GM19351 (cell line): ENCODE results near the gene ZMIZ1.

Experiments used
- ATAC-seq: cut with Tn5 transposase; IDR thresholded peaks from one replicate; pipeline ENCODE4 v1.9.1; 2021; ENCODE audit warnings: mild to moderate bottlenecking, moderate library complexity; ENCODE audit not compliant: unreplicated experiment

Gene ZMIZ1

GRCh38 chr10:79115302-79115701 lies 46.5 kb downstream of the ZMIZ1 start:
- ATAC-seq = no peak

DNA sequence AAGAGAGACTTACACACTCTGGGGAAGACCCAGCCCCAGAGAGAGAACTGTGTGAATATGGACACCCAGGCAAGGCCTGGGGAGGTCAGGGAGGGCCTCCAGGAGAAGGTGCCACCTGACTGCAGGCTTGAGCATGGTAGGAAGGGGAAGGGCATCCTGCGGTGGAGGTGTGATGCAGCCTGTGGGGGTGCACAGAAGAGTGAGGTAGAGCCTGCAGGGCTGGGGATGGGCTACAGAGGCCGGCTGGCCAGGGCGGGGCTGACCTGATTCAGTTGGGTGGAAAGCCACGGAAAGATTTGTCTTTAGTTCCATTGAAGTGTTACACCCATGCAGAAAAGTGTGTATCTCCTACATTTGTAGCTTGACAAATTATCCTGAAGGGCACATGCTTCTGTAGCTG lies 47.6 kb downstream of the ZMIZ1 start:
- ATAC-seq = peak; percentile 29

DNA sequence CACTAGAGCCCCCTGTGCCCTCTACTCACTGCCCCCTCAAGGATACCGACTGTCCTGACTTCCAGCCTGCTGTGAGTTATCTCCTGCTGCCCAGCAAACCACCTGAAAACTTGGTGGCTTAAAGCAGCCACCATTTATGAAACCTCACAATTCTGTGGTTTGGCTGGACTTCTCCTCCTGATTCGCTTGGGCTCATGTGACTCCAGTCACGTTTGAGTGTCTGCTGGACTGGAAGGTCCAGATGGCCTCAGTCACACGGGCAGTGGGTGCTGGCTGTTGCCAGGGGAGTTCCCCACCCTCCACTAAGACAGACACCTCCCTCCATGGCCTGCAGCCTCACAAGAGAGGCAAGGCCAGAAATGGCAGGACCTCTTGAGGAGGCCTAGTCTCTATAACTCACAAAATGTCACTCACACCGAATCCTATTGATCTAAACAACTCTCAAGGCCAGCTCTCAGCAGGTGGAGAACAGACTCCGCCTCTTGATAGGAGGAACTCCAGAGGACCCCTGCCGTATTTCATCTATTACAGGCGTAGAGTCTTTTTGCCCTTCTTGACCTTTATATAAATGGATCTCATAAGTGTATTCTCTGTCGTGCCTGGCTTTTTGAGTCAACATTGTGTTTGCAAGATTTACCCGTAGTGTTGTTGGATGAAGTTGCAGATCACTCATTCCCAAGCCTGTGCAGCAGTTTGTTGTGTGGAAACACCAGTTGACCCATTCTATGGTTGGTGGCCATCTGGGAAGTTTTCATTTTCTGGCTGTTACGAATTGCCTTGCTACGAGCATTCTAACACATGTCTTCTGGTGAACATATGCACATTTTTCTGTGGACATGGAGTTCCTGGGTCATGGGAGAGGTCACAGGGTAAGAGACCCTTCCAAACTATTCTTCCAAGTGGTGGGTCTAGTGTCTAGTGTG lies 48.3 kb downstream of the ZMIZ1 start:
- ATAC-seq = peak; percentile 76

GRCh38 chr10:79118286-79119202 lies 49.8 kb downstream of the ZMIZ1 start:
- no peak for ATAC-seq

- no peak for ATAC-seq
Measured at GRCh38 chr10:79119306-79119705, 50.5 kb downstream of the ZMIZ1 start.

- no peak for ATAC-seq
Measured at GRCh38 chr10:79123547-79123963, 54.8 kb downstream of the ZMIZ1 start.

GRCh38 chr10:79124066-79124465 lies 55.3 kb downstream of the ZMIZ1 start:
- ATAC-seq = no peak

GRCh38 chr10:79125092-79125491 lies 56.3 kb downstream of the ZMIZ1 start:
- no peak for ATAC-seq

- ATAC-seq = no peak
Measured at GRCh38 chr10:79126351-79127080, 57.8 kb downstream of the ZMIZ1 start.

- ATAC-seq = no peak
Measured at GRCh38 chr10:79127151-79127961, 58.6 kb downstream of the ZMIZ1 start.

- ATAC-seq = no peak
Measured at GRCh38 chr10:79128241-79128922, 59.6 kb downstream of the ZMIZ1 start.

GRCh38 chr10:79128923-79129305 lies 60.1 kb downstream of the ZMIZ1 start:
- no peak for ATAC-seq

- no peak for ATAC-seq
Measured at GRCh38 chr10:79129361-79129997, 60.7 kb downstream of the ZMIZ1 start.

- no peak for ATAC-seq
Measured at GRCh38 chr10:79130255-79130654, 61.5 kb downstream of the ZMIZ1 start.

- ATAC-seq = no peak
Measured at GRCh38 chr10:79130846-79131245, 62.1 kb downstream of the ZMIZ1 start.

DNA sequence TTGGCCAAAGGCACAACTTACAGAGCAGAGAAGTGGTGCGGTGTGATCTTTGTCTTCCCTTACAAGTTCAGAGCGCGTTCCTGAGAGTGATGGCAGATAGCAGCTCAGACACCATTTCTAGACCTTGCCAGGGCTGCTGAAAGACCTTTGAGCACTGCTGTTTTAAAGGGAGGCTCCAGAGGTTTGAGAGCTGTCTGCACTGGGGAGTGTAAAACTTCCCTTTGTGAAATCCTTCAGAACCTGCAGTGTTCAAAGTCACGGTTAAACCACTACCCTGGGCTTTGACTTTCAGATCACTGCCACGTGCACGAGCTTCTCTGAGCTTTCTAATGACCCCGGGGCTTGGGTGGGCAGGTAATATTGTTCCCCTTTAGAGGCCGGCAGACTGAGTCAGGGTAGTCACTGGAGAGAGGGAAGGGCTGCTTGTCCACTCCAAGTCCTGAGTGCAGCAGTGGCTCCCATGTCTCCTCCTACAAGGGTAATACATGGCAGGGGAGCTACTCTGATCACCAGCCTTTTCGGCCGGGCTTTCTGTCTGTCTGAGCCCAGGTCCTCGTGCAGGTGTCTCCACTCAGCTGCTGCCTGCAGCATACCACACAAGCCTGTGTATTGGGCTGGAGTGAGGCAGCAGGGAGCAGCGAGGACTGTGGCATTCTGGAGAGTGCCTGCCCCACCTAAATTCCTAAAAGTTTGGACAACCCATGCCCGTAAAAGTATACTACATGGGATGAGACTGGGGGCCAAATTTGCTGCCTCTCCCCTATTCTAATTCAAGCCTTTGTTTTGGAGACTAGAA lies 63.3 kb downstream of the ZMIZ1 start:
- no peak for ATAC-seq

GRCh38 chr10:79132681-79133381 lies 64.1 kb downstream of the ZMIZ1 start:
- no peak for ATAC-seq

DNA sequence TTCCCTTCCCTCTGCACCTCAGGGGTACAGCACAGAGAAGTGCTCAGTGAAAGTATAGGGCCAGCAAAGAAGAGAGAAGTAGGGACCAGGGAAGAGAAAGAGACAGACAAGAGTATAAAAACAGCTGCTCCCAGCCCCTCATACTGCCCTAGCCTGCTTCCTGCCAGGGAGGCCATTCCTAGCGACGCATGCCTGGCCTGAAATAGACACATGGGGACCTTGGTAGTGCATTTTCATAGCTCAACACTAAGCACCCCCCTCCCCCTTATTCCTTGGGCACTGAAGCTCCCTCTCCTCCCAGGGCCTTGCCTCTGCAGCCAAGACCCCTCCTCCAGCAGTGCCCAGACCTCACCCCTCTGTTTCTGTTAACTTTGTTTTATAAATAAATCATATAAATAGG lies 64.7 kb downstream of the ZMIZ1 start:
- no peak for ATAC-seq
